Measurements from ENCODE around the gene NANOGP8. TPM values are rescaled to one million over a fixed set of nuclear protein-coding genes. Genes with fewer than 3 reads are reported as not detected.

NANOGP8 gene
- total RNA-seq, 1 experiment from 2014 or later, result 0.29 TPM

GRCh38 chr15:35061161-35061824, 23.8 kb downstream of the NANOGP8 start:
- DNase-seq (ENCODE audit: low read depth), result no peak

GRCh38 chr15:35060591-35060990, 24.5 kb downstream of the NANOGP8 start:
- no peak for DNase-seq (ENCODE audit: low read depth)

- no peak for DNase-seq (ENCODE audit: low read depth)
Measured at GRCh38 chr15:35058534-35059054, 26.5 kb downstream of the NANOGP8 start.

GRCh38 chr15:35055416-35056105, 29.5 kb downstream of the NANOGP8 start:
- no peak for DNase-seq (ENCODE audit: low read depth)

GRCh38 chr15:35054380-35054779, 30.7 kb downstream of the NANOGP8 start:
- no peak for DNase-seq (ENCODE audit: low read depth)

GRCh38 chr15:35047996-35048395, 37.1 kb downstream of the NANOGP8 start:
- no peak for DNase-seq (ENCODE audit: low read depth)

GRCh38 chr15:35047528-35047927, 37.6 kb downstream of the NANOGP8 start:
- no peak for DNase-seq (ENCODE audit: low read depth)

- peak; percentile 52 for DNase-seq (ENCODE audit: low read depth)
Measured at GRCh38 chr15:35043373-35044095, 41.6 kb downstream of the NANOGP8 start.

- no peak for DNase-seq (ENCODE audit: low read depth)
Measured at GRCh38 chr15:35040339-35041255, 44.5 kb downstream of the NANOGP8 start.

GRCh38 chr15:35038626-35039451, 46.3 kb downstream of the NANOGP8 start:
- DNase-seq (ENCODE audit: low read depth), result peak; percentile 20

Other genes with a start within 250 kb of the NANOGP8 start
- gene AQR, start 115.6 kb downstream of the NANOGP8 start, total RNA-seq (2014; rRNA removed), result 29.7 and 32.4 TPM in 2 replicates
- 21.6 and 22.9 TPM in 2 replicates for gene ZNF770, start 97.0 kb downstream of the NANOGP8 start, total RNA-seq (2014; rRNA removed)